GM18499 (cell line): ENCODE results near the gene CALD1.

Experiments used
- ATAC-seq: cut with Tn5 transposase; IDR thresholded peaks from one replicate; pipeline ENCODE4 v1.9.1; 2021; ENCODE audit warnings: moderate number of reproducible peaks; ENCODE audit not compliant: insufficient read depth, unreplicated experiment

CALD1 gene, protein sequence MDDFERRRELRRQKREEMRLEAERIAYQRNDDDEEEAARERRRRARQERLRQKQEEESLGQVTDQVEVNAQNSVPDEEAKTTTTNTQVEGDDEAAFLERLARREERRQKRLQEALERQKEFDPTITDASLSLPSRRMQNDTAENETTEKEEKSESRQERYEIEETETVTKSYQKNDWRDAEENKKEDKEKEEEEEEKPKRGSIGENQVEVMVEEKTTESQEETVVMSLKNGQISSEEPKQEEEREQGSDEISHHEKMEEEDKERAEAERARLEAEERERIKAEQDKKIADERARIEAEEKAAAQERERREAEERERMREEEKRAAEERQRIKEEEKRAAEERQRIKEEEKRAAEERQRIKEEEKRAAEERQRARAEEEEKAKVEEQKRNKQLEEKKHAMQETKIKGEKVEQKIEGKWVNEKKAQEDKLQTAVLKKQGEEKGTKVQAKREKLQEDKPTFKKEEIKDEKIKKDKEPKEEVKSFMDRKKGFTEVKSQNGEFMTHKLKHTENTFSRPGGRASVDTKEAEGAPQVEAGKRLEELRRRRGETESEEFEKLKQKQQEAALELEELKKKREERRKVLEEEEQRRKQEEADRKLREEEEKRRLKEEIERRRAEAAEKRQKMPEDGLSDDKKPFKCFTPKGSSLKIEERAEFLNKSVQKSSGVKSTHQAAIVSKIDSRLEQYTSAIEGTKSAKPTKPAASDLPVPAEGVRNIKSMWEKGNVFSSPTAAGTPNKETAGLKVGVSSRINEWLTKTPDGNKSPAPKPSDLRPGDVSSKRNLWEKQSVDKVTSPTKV

DNA sequence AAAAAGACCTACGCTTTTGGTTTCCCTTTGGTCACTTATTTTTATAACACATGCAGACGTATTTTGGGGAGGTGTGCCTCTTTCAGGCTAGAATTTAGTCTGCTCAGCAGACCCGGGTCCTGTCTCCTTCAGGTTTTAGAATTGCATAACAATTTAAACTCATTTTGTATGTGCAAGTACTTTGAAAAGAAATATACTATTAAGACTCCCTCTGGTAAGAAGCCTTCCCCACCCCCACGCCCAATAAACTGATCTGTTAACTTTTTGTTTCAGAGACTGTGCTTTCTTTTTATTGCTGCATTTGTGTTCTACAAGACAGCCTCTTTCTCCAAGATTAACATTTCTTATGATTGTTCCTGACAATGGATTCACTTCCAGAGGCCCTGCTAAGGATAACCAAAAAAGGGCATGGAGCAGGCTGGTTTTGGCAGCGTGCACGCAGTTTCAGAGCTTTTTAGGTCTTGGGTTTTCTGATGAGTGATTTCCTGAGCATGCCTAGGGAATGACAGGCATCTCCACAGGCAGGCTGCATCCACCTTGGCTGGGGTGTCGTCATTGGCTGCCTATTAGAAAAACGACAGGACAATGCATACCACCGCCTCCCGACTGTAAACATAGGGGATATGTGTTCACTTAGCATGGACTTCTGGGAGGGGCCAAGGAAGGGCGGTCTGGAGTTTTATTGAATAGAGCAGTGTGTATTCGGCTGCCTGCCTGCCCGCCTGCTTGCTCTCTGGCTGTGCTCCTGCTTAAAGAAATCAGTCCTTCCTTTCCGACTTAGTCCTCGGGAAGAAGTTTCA lies at the start of gene CALD1:
TSS of gene CALD1 (plus strand) at position 694 of the 800 bp plus-strand sequence. CDS start 88,100 bp downstream, outside the sequence.
- ATAC-seq, result no peak

DNA sequence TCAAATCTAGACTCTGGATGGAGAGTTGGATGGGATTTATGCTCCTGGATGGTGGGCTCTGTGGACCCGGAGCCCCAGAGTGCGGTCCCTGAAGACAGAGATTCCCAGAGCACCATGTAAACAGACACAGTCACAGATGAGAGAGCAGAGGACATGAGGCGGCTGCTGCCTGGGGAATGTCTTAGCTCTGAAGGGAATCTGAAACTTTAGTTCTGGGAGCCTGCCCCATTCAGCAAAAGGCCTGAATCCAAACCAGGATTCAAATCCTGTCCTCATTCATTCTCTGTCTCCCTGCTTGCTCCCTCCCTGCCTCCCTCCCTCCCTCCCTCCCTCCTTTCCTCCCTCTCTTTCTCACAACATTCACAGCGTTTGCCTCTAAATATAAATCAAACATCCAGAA lies 49.5 kb upstream of the CALD1 start:
- ATAC-seq, result no peak

DNA sequence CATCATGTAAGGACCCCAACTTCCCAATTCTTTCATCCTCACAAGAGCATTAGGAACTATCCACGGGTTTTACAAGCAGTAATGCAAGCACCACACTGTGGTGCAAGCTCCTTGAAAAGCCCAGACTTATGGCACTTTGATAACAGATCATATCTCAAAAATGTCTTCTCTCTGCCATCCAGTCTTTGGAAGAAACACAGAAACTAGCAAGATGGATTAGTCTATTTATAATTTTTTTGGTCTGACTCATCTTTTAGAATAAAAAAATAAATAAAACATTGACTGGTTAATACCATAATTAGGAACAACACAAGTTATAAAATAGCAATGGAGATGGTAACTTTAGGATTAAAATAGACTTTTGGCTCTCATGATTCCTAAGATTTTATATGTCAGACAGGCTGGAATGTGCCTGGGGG lies 49.0 kb upstream of the CALD1 start:
- no peak for ATAC-seq

DNA sequence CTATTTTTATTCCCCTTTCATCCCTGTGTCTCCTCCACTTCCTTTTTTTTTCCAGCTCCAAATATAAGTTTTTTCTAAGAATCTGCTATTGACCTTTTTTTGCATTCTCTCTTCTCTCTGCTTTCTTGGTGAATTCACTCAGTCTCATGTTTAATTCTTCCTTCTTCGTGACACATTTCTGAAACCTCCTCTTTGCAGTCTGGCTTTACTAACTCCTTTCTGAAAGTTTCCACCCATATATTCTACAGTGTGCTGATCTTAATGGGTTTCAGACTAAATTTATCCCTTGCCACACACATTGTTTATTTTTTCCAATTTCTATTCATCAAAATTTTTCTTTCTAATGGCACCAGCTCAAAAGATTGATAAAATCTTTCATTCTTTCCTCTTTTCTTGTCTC lies 47.8 kb upstream of the CALD1 start:
- no peak for ATAC-seq

DNA sequence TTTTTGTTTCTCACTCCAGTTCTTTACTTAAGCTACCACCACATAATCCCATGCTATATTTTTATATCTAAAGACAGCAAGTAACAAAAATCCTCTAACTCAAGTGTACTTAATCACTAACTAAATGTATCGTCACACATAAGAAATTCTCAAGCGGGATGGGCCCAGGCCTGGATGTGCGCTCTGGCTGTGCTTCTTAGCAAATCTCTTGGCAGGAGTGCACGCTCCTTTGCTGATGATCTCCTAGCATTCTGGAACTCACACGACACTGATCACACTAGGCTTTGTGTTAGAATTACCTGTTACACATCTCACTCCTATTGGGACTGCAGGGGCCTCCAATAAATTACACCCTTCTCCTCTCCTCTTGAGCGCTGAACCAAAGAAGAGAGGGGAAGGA lies 46.7 kb upstream of the CALD1 start:
- no peak for ATAC-seq

DNA sequence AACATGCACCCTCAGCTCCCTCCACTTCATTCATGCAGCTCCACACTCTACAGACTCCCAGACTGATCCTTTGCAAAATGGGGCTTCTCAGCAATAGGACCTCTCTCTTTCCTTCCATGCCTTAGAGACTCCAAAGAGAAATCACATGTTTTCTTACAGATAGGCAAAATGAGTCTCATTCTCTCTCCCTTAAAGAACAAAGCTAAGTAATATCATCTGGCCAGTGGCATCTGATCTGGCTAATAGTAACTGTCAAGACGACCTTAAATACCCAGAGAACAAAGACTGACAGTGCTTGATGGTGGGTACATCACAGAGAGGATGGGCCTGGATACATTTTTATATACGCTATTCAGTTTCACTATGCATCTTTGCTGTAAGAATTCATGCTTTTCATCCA lies 43.1 kb upstream of the CALD1 start:
- ATAC-seq, result no peak

DNA sequence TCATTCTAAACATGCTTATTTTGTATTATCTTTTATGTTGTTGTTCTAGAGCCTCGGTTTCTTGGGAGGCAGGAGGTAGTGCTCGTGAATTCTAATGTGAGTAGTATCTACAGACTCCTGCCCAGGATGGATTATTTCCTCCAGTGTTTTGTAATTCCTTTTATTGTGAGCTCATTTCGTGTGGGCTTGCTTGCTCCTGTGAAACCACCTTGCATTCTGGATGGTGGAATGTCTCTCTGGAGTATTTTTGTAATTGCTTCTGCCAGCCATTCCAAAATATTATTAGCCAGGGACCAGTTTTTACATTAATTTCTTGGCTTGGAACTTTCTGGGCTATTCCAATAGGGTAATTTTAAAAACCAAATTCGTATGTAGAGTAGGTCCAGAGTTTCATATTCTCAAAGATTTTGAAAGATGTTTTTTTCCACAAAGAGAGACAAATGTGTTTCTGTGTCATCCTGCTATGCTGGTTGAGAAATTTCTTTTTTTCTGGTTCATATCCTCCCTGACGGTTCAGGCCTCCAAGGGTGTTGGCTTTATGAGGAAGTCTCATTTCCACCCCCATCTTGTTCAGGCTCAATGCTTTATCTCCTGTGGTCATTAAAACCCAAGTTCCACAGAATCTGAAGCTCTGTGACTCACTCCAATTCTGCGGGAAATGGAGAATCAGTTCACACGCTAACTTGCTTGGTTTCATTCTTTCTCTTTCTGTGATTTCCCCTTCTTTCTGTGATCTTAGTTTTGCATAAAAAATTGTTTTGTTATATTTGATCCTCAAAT lies 41.7 kb upstream of the CALD1 start:
- ATAC-seq, result no peak

DNA sequence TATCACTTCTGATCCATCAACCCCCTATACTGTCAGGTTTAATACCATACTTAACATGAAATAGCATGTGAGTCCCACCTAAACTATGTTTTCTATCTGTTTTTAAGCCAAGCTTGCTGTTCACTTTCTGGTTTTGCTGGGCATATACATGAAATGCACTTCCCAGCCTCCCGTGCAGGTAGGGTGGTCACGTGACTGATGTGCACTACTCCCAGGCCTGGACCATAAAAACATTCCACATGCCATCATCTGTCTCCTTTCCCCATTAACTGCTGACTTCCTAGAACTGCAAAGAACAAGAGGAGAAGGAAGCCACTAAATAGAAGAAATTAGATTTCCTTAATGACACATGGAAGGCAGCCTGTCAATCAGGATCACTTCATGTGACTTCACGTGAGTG lies 40.1 kb upstream of the CALD1 start:
- ATAC-seq, result no peak

DNA sequence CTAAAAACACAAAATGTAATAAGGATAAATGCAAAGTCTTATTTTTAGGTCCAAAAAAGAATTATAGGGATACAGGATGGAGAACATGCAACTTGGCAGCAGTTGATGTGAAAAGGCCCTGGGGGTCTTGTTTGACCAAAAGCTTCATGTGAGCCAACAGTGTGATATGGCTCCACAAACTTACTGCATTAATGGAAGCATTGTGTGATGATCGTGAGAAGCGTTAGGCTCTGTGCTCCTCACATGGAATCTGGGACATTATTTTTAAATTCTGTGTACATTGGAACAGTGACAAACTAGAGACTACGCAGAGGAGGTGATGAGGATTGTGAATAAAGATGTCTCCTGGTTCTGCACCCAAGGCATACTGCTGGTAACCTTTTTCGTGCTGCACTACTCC lies 39.1 kb upstream of the CALD1 start:
- ATAC-seq, result no peak

DNA sequence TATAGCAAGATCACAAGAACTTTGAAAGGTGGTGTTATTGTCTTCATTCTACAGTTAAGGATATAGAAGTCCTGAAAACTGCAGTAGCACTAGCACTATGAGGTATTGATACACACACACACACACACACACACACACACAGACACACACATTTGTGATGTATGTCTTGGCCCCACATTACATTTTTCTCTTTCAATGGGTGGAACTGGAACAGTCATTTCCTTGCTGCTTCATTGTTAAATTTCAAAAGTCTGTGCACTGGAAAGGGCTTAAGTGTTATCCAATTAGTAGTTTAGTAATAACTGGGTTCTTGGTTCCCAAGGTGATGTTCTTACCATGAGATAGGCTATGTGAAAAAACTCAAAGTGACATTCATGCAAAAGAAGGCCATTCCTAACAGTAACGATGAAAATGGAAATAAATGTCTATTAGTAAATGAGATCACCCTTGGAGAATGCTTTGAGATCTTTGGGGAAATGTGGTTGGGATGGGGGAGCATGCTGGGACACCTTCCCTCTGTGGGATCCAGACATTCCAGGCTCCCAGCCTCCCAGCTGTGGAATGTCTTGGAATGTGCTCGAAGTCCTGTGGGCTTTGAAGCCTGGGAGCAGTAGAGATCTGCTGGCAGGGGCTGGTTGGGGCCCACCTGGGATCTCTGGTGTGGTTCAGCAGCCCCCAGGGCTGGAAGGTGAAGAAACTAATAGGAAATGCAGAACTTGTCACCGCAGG lies 37.4 kb upstream of the CALD1 start:
- ATAC-seq, result no peak

DNA sequence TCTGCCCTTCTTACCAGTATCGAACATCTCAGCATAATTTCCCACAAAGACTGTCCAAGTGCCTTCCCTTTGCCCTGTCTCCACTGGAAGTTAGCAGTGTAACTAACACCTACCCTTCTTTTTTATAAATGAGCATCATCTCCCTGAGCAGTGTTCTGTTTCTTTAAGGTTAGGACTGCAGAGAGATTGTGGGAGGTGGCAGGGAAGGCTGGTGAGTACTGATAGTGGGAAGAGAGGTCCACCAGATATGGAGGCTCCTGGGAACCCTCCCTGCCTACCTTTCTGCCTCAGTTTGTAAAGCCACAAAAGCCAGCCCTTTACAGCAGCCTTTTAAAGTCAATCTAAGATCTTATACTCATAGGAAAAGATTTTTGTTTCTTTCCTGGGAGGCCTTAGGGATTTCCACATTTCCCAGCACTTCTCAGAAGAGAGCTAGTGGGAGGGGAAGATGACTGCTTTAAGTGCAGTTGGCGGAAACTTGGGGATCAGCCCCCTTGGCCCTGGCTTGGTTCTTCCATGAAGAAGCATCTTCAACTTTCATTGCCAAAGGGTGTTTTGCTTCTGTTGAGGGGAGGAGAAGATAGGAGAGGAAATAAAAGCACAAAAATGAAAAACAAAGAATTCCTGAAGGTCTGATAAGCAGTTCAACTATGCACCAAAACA lies 36.6 kb upstream of the CALD1 start:
- no peak for ATAC-seq

DNA sequence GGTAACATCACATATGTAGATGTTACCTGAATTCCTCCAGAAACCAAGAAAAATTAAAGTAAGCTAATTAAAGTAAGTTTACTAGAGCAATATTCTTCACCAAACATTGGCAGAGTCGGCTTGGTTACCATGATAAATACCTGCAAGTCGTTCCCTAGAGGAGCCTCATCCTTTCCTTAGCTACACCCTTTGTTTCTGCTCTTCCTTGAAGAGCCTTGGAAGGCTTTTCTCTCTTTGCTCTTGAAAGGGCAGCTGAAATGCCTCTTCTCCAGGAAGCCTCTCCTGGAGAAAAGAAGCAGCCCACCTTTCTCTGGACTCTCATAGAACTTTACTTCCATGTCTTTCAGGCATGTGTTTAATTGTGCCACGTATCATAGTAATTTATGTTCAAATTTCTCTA lies 34.9 kb upstream of the CALD1 start:
- ATAC-seq, result no peak

DNA sequence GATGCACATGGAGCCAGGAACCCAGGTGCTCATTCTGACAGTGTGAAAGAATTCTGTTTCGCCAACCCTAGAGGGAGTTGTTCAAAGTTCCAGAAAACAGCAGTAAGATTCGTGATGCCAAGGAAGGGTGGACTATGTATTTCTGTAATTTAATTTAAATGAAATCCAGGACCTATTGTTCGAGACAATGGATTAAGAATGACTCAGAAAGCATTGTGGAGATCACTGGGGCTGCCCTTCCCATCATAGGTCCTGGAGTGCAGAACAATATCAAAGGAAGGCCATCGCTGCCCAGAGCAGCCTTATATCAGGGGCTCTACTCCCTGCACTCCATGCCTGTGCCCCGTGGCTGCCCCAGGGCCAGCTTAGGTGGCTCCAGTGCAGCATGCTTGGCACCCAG lies 32.1 kb upstream of the CALD1 start:
- ATAC-seq, result no peak

DNA sequence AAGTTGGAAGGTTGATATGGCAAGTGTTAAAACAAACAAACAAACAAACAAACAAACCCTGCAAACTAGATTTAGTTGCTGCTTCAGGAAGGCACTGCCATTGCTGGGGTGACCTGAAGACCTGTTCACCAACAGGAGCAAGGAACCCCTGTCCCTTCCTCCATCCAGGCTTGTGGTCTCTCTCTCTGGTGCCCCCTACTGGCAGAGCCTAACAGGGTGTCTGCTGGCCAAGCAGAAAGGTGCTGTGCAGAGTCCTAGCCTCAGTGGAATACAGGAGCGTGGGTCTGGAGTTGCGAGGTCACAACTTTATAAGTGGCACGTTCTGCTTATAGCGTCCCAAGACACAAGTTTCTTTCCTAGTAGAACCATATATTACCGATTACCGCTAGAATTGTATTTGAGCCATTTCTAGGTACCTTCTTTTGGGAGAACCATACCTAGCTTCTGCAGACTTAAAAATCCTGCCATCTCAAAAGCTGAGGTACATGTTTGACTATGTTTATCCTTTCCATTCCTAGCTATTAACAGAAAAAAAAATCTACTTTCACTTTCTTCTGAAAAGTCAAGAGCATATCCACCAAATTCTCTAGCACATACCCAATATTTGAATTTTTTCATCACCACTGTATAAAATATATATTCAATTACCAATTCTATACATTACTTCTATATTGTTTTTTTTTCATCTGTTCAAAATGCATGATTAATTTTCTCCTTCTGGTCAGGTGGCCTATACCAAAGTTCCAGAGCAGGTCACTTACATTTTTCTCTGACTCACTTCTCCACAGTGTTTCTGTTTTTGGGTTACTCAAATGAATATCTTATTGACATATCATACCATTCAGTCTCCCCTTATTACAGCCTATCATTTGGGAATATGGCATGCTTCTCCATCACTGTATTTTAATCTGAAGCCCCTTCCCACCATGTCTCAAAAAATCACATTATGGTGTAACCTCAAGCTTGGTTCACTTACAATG lies 29.1 kb upstream of the CALD1 start:
- ATAC-seq, result no peak

DNA sequence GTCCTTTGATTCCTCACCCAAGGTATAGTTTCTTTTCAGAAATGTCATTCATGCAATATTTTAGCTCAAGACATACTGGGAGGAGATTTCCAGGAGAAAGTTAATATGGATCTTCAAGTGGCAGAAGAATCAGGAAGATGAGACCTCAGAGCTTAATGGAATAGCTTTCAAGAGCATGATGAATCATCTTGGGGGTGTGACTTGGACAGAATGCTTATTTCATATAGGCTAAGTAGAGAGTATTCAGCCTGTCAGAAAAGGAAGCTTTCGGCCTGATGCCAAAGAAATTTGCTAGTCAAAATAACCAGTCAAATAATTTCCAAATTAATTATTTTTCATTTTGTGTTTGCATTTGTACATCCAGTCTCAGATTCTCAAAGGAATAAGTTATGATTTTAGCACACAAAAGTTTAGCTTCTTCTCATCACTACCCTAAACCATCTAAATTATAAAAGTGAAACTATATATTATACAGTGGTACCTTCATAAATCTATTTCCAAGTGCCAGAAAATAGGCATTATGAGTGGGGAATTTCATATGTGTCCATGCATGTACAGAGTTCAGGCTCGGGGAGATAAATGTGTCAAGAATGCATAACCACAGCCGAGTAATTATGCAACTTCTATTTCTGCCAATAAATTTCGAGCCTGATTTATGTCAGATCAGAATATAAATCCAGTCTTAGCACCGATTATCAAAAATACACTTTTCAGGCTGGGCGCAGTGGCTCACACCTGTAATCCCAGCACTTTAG lies 27.3 kb upstream of the CALD1 start:
- no peak for ATAC-seq

DNA sequence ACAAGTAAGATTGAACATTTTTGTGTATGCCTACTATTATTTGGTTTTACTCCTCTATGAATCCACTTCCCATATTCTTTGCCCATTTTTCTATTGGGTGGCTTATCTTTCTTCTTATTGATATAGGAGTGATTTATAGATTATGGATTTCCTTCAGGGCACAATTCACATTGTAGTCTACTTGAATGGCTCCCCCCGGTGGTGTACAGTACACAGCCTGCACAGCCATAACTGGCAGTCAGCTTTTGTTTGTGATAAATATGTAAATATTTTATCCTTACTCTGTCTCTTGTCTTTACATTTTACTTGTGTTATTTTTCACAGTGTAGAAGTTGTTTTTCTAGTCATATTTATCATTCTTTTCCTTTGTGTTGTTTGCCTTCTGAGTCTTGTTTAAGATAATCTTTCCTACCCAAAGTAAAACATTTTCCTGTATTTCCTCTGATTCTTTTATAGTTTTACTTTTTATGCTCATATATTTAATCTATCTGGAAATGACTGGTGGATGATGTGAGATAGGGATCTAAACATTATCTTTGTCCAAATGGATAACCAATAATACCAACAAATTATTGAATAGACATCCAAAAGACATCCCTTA lies 23.9 kb upstream of the CALD1 start:
- no peak for ATAC-seq

DNA sequence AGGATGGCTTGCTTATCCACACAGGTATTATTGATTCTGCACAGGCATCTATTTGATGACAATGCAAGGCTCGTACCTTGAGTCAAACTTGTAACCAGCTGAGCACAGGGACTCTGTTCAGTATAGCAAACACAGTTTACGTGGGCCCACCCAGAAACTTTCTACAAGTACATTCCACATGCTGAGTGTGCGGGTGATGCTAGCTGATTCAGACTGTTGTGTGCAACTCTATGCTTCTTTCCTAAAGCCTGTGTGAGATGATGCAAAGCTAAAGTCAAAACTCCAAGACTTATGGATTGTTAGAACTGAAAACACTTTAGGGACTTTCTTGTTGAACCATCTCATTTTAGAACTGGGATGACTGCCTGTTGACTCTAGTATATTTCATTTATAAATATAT lies 21.5 kb upstream of the CALD1 start:
- no peak for ATAC-seq
